ENCODE results near the gene HOXB7.

Gene HOXB7

DNA sequence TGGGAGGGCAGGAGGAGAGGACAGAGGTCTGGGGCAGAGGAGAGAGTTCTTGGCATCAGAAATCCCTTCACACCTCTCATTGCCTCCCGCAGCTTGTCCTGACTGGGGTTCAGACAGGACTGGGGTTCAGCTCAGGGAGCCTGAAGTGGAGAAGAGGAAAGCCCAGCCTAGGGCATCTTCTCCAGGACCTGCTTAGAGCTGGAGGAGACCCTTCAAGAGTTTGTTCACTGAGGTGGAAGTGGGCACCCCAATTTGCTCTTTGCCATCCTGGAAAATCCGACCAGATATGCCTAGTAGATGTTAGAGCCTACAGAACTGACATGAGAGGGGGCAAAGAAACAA, 22.8 kb downstream of the HOXB7 start:
- CTCF ChIA-PET: interaction anchor here (0.7 to 4.2 kb wide), 19 partner anchors 9 to 243 kb away, joined by 3 to 21 read pairs (median 5); partner anchors contain the start of gene HOXB4

DNA sequence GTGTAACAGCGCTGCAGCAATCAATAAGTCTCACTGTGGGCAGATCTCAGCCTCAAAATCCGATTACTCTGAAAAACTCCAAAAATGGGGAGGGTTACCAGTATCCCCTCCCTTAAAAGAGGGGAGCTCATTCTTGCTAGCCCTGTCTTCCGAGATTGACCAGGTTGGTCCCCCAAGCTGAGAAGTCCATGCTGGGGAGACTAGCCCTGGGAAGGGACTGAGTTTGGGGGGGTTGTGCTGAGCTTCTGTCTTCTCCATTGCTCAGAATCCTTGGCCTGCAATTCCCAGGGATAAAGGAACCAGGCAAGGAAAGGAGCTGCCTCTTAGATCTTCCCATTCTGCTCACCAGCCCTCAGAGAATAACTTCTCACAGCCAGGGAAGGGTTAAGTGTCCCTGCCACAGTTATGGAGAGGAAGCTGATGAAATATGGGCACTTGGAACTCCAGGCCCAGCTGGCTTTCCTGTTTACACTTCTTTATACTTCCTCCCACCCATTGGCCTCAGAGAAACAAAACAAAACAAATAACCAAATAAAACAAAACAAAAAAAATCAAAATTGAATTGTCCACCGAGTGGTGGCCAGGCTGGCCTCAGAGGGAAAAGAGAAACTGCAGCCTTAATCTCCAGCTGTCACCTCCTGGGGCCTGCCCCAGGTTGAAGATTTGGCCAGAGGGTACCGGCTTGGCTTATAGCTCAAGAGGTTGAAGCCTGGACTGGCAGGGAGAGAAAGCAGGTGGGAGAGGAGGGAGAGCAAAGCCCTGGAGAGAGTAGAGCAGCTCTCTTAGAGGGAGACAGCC, 23.3 kb downstream of the HOXB7 start:
- H3K4me3 ChIP-seq (ENCODE audit: low read depth, low read length): peak overlapping the region; percentile 76
- CTCF ChIA-PET: interaction anchor here (0.7 to 4.2 kb wide), 21 partner anchors 8 to 243 kb away, joined by 3 to 21 read pairs (median 4); partner anchors contain the start of genes HOXB4 and HOXB9
- TF ChIP-seq, protein P1, sequence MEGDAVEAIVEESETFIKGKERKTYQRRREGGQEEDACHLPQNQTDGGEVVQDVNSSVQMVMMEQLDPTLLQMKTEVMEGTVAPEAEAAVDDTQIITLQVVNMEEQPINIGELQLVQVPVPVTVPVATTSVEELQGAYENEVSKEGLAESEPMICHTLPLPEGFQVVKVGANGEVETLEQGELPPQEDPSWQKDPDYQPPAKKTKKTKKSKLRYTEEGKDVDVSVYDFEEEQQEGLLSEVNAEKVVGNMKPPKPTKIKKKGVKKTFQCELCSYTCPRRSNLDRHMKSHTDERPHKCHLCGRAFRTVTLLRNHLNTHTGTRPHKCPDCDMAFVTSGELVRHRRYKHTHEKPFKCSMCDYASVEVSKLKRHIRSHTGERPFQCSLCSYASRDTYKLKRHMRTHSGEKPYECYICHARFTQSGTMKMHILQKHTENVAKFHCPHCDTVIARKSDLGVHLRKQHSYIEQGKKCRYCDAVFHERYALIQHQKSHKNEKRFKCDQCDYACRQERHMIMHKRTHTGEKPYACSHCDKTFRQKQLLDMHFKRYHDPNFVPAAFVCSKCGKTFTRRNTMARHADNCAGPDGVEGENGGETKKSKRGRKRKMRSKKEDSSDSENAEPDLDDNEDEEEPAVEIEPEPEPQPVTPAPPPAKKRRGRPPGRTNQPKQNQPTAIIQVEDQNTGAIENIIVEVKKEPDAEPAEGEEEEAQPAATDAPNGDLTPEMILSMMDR (IDR thresholded peaks at IDR 0.05; ENCODE audit: insufficient read depth, low read length, missing control alignments): no peak
- no peak for DNase-seq (ENCODE audit: low read depth, low spot score)
- POLR2A ChIA-PET: interaction anchor here (0.7 to 2.8 kb wide), 19 partner anchors 9 to 235 kb away, joined by 3 to 25 read pairs (median 5); partner anchors contain the start of gene HOXB9

More for the DNA sequence above, 22.8 kb downstream of the HOXB7 start:
- H3K4me3 ChIP-seq (ENCODE audit: low read depth, low read length): peak overlapping the region; percentile 76
- no peak for DNase-seq (ENCODE audit: low read depth, low spot score)
- TF ChIP-seq, protein P1 (IDR thresholded peaks at IDR 0.05; ENCODE audit: insufficient read depth, low read length, missing control alignments): no peak
- POLR2A ChIA-PET: interaction anchor here (0.7 to 2.8 kb wide), 19 partner anchors 8 to 236 kb away, joined by 3 to 25 read pairs (median 5); no protein-coding TSS in a partner anchor

- CTCF ChIA-PET: interaction anchor here (0.9 to 4.2 kb wide), 13 partner anchors 7 to 235 kb away, joined by 3 to 21 read pairs (median 5); partner anchors contain the start of genes HOXB4 and HOXB9
- POLR2A ChIA-PET: interaction anchor here (0.8 to 2.8 kb wide), 11 partner anchors 8 to 114 kb away, joined by 3 to 25 read pairs (median 9); partner anchors contain the start of gene HOXB9
- H3K4me3 ChIP-seq (ENCODE audit: low read depth, low read length): peak overlapping the region; percentile 76
- TF ChIP-seq, protein P1 (IDR thresholded peaks at IDR 0.05; ENCODE audit: insufficient read depth, low read length, missing control alignments): no peak
- DNase-seq (ENCODE audit: low read depth, low spot score): no peak
Measured at GRCh38 chr17:48586355-48587258, 24.2 kb downstream of the HOXB7 start.

GRCh38 chr17:48584223-48584741, 26.5 kb downstream of the HOXB7 start:
- peak overlapping the region; percentile 76 for H3K4me3 ChIP-seq (ENCODE audit: low read depth, low read length)
- TF ChIP-seq, protein P1 (IDR thresholded peaks at IDR 0.05; ENCODE audit: insufficient read depth, low read length, missing control alignments): no peak
- ChIA-PET CTCF (interaction anchor here (0.8 to 2.4 kb wide), 13 partner anchors 14 to 248 kb away, joined by 3 to 20 read pairs (median 4); no protein-coding TSS in a partner anchor), POLR2A (interaction anchor here (0.8 to 2.2 kb wide), 2 partner anchors 10 to 40 kb away, joined by 3 to 11 read pairs; no protein-coding TSS in a partner anchor)
- no peak for DNase-seq (ENCODE audit: low read depth, low spot score)

DNA sequence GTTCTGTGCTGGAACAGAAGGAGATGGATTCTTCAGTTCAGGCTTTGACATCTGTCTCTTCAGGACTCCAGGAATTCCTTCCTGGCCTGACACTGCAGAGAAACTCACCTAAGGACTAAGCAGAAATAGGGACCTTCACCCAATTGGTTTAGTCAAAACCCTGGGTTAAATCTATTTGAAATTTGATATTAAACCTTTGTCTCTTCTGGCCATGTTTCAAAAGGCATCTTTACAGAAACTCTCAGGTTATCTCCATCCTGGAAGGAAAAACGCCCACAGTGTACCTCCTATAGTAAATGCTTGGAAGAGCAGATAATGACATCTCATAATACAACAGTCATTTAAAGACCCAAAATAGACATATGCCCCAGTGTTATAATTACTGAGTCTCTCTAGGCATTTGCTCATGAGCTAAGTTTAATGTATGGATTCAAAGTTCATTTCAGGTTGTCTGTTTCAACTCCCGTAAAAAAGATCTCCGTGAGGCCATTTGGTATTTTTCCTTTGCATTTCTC, 27.1 kb downstream of the HOXB7 start:
- DNase-seq (ENCODE audit: low read depth, low spot score): no peak
- ChIA-PET CTCF (interaction anchor here (0.7 to 2.4 kb wide), 14 partner anchors 14 to 248 kb away, joined by 3 to 20 read pairs (median 4); no protein-coding TSS in a partner anchor), POLR2A (interaction anchor here (0.8 to 2.2 kb wide), 5 partner anchors 9 to 40 kb away, joined by 3 to 11 read pairs (median 4); no protein-coding TSS in a partner anchor)
- TF ChIP-seq, protein P1 (IDR thresholded peaks at IDR 0.05; ENCODE audit: insufficient read depth, low read length, missing control alignments): no peak
- peak overlapping the region; percentile 78 for H3K4me3 ChIP-seq (ENCODE audit: low read depth, low read length)

Data from AG04449 (cell line).